HepG2 (cell line): ENCODE results near the gene AZU1. TPM values are rescaled to one million over a fixed set of nuclear protein-coding genes. Genes with fewer than 3 reads are reported as not detected.

Experiments
- HES4 ChIP-seq: sonication (generic); formaldehyde crosslinking; IDR thresholded peaks from 2 replicates; pipeline ENCODE4 v1.9.0; 2021; ENCODE audit warnings: mild to moderate bottlenecking, missing genetic modification reagents, borderline replicate concordance
- HNF4A ChIP-seq: sonication (generic); formaldehyde crosslinking; IDR thresholded peaks from 2 replicates; pipeline ENCODE4 v1.4.0; 2020; ENCODE audit warnings: missing genetic modification reagents
- KLF11 ChIP-seq: IDR thresholded peaks from 2 replicates; pipeline ENCODE4 v1.6.1; 2016; ENCODE audit warnings: missing compliant biosample characterization
- KLF9 ChIP-seq: IDR thresholded peaks from 2 replicates; pipeline ENCODE4 v1.6.1; 2016; ENCODE audit warnings: low read depth
- NCOR1 ChIP-seq: fragments of 200-600 bp; sonication (generic); IDR thresholded peaks from 2 replicates; pipeline ENCODE4 v1.7.0; 2017; ENCODE audit warnings: antibody characterized with exemption, low read length, borderline replicate concordance
- NFRKB ChIP-seq: fragments of 450-650 bp; IDR thresholded peaks from 2 replicates; pipeline ENCODE4 v1.6.1; 2017
- PHF20 ChIP-seq: sonication (generic); formaldehyde crosslinking; IDR thresholded peaks from 2 replicates; pipeline ENCODE4 v1.5.0; 2020; ENCODE audit warnings: mild to moderate bottlenecking, missing genetic modification reagents
- RFX1 ChIP-seq: fragments of 450-650 bp; IDR thresholded peaks from 2 replicates; pipeline ENCODE4 v1.6.1; 2017
- TBX2 ChIP-seq: sonication (generic); formaldehyde crosslinking; IDR thresholded peaks from 2 replicates; pipeline ENCODE4 v1.5.0; 2020; ENCODE audit warnings: missing genetic modification reagents, mild to moderate bottlenecking, borderline replicate concordance
- ZC3H4 ChIP-seq: sonication (generic); formaldehyde crosslinking; IDR thresholded peaks from 2 replicates; pipeline ENCODE4 v1.4.0; 2020; ENCODE audit warnings: missing genetic modification reagents, borderline replicate concordance
- ZEB1 ChIP-seq: IDR thresholded peaks from 2 replicates; pipeline ENCODE4 v1.6.1; 2012; ENCODE audit warnings: mild to moderate bottlenecking, low read depth, inconsistent platforms; ENCODE audit not compliant: insufficient replicate concordance
- ZFP36L1 ChIP-seq: sonication (generic); formaldehyde crosslinking; IDR thresholded peaks from 2 replicates; pipeline ENCODE4 v1.8.0; 2022; ENCODE audit warnings: mild to moderate bottlenecking, missing genetic modification reagents, moderate library complexity
- ZNF432 ChIP-seq: sonication (generic); formaldehyde crosslinking; IDR thresholded peaks from 2 replicates; pipeline ENCODE4 v1.5.0; 2020; ENCODE audit warnings: missing genetic modification reagents, mild to moderate bottlenecking, borderline replicate concordance
- ZNF550 ChIP-seq: sonication (generic); formaldehyde crosslinking; IDR thresholded peaks from 2 replicates; pipeline ENCODE4 v1.4.0; 2020; ENCODE audit warnings: mild to moderate bottlenecking, missing genetic modification reagents, borderline replicate concordance
- ZNF570 ChIP-seq: sonication (generic); formaldehyde crosslinking; IDR thresholded peaks from 2 replicates; pipeline ENCODE4 v1.4.0; 2020; ENCODE audit warnings: mild to moderate bottlenecking, missing genetic modification reagents, borderline replicate concordance
- ZNF7 ChIP-seq: IDR thresholded peaks from 2 replicates; pipeline ENCODE4 v1.6.1; 2016; ENCODE audit warnings: missing biosample characterization, missing genetic modification reagents
- ZNF850 ChIP-seq: sonication (generic); formaldehyde crosslinking; conservative IDR thresholded peaks from 2 replicates; pipeline ENCODE4 v1.9.0; 2021; ENCODE audit warnings: mild to moderate bottlenecking, missing genetic modification reagents
- ZNF879 ChIP-seq: sonication (generic); formaldehyde crosslinking; IDR thresholded peaks from 2 replicates; pipeline ENCODE4 v1.8.1; 2023; ENCODE audit warnings: missing genetic modification reagents
- polyA plus RNA-seq, 8 experiments: library from polyadenylated mRNA; depleted of rRNA in 3 of 8; stranded (reverse) in 7 of 8; unstranded in 1 of 8; fragments of >200 nt; fragmentation: Illumina TruSeq in 4 of 8; extraction: Trizol in 4 of 8; gene quantifications; 2 replicates each; pipeline versions ENCODE4 v1.2.1 to v1.2.3, GENCODE V29; 2011 to 2016; ENCODE audit warnings: low read depth in 4 of 8, missing spikeins in 1 of 8, mixed read lengths in 1 of 8; ENCODE audit not compliant: insufficient read depth in 1 of 8
- total RNA-seq, 5 experiments: library from RNA; depleted of rRNA; stranded (reverse); fragments of >200 nt; fragmentation: Illumina TruSeq; extraction: Trizol; gene quantifications; 2 replicates each; pipeline ENCODE4 v1.2.3, GENCODE V29; 2016; ENCODE audit warnings: low read depth in 1 of 5
- TF ChIP-seq, protein P1 (sequence below): sonication (generic); formaldehyde crosslinking; IDR thresholded peaks from 2 replicates; pipeline ENCODE4 v1.5.1; 2020; ENCODE audit warnings: missing genetic modification reagents, mild to moderate bottlenecking, borderline replicate concordance
- TF ChIP-seq, protein P2 (sequence below): sonication (generic); formaldehyde crosslinking; IDR thresholded peaks from 2 replicates; pipeline ENCODE4 v1.4.0; 2020; ENCODE audit warnings: missing genetic modification reagents
- TF ChIP-seq, protein P3 (sequence below): sonication (generic); formaldehyde crosslinking; IDR thresholded peaks from 2 replicates; pipeline ENCODE4 v1.5.0; 2020; ENCODE audit warnings: missing genetic modification reagents, mild to moderate bottlenecking, borderline replicate concordance
- TF ChIP-seq, protein P4 (sequence below): sonication (generic); formaldehyde crosslinking; IDR thresholded peaks from 2 replicates; pipeline ENCODE4 v1.5.0; 2020; ENCODE audit warnings: missing genetic modification reagents
- TF ChIP-seq, protein P5 (sequence below): IDR thresholded peaks from 2 replicates; pipeline ENCODE4 v1.6.1; 2012; ENCODE audit warnings: inconsistent platforms
- TF ChIP-seq, protein P6 (sequence below): IDR thresholded peaks from 2 replicates; pipeline ENCODE4 v1.6.1; 2016; ENCODE audit warnings: missing genetic modification reagents, missing compliant biosample characterization
- TF ChIP-seq, protein P7 (sequence below): sonication (generic); formaldehyde crosslinking; IDR thresholded peaks from 2 replicates; pipeline ENCODE4 v1.4.0; 2020; ENCODE audit warnings: missing genetic modification reagents; ENCODE audit errors: not compliant biosample characterization

The AZU1 gene
- total and polyA plus RNA-seq, 2 of the 13 experiments (the other 11 are each of a cell fraction or from before 2014, with no cell fraction given): not detected

DNA sequence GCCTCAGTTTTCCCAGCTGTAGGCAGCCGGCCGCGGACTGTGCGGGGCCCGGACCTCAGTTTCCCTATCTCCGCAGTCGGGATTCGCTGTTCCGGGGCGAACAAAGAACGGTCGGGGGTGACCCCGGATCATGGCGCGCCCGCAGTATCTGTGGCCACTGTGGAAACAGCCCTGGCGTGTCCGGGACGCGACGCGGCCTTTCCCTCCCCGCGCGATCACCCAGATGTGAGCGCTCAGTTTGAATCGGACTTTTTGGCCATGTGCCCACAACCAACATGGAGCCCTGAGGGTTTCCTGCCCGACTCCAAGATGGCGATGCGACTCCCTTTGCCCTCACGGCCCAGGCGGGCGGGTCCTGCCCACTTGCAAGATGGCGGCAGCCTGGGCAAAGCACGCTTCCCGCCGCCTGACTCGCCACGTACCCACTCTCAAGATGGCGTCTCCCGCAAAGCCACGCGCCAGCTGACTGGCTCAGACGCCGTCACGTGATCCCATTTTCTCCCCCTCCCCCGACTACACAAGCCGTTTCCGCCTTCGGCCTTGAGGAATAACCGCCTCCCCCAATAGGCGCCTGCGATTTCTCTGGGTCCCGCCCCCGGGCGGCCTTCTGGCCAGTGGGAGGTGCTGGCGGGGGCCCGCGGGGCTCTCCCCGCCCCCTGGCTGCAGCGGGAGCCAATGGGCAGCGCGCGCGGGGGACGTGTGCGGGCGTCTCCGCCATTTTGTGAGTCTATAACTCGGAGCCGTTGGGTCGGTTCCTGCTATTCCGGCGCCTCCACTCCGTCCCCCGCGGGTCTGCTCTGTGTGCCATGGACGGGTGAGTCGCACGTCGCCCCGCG is 30.7 kb upstream of the AZU1 start, which contains the start of gene PTBP1 (continued):
- TF ChIP-seq, protein P1, sequence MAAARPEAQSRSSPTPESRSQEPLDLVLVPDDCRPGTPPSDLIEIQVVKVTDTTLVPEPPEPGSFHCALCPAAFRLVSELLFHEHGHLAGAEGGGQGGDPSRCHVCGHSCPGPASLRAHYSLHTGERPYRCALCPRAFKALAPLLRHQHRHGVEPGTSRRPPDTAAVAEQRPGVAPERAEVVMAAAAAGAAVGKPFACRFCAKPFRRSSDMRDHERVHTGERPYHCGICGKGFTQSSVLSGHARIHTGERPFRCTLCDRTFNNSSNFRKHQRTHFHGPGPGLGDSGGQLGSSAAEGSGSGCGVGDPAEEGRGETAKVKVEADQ (CRISPR knock-in tag): no peak
- peak; percentile 83 for TF ChIP-seq PHF20
- no peak for TF ChIP-seq ZNF879 (CRISPR knock-in tag)
- no peak for TF ChIP-seq ZNF7 (CRISPR knock-in tag)
- TF ChIP-seq, protein P2, sequence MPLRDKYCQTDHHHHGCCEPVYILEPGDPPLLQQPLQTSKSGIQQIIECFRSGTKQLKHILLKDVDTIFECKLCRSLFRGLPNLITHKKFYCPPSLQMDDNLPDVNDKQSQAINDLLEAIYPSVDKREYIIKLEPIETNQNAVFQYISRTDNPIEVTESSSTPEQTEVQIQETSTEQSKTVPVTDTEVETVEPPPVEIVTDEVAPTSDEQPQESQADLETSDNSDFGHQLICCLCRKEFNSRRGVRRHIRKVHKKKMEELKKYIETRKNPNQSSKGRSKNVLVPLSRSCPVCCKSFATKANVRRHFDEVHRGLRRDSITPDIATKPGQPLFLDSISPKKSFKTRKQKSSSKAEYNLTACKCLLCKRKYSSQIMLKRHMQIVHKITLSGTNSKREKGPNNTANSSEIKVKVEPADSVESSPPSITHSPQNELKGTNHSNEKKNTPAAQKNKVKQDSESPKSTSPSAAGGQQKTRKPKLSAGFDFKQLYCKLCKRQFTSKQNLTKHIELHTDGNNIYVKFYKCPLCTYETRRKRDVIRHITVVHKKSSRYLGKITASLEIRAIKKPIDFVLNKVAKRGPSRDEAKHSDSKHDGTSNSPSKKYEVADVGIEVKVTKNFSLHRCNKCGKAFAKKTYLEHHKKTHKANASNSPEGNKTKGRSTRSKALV (CRISPR knock-in tag): 0 out of 2 replicates have a peak, but pooled peaks have one; percentile 6
- no peak for TF ChIP-seq ZNF850 (CRISPR knock-in tag)
- no peak for TF ChIP-seq ZEB1
- TF ChIP-seq, protein P3, sequence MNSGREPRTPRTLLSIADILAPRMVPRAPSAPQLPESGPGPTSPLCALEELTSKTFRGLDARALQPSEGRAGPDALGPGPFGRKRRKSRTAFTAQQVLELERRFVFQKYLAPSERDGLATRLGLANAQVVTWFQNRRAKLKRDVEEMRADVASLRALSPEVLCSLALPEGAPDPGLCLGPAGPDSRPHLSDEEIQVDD (CRISPR knock-in tag): no peak
- peak; percentile 68; the same call in 1 of the 2 replicates for TF ChIP-seq NCOR1
- no peak for TF ChIP-seq ZC3H4 (CRISPR knock-in tag)
- 0 out of 2 replicates have a peak, but pooled peaks have one; percentile 41 for TF ChIP-seq HES4
- TF ChIP-seq RFX1: no peak
- TF ChIP-seq NFRKB: peak; percentile 73
- TF ChIP-seq TBX2 (CRISPR knock-in tag): peak; percentile 68
- TF ChIP-seq ZNF570: no peak
- TF ChIP-seq ZNF432 (CRISPR knock-in tag): no peak
- TF ChIP-seq, protein P4, sequence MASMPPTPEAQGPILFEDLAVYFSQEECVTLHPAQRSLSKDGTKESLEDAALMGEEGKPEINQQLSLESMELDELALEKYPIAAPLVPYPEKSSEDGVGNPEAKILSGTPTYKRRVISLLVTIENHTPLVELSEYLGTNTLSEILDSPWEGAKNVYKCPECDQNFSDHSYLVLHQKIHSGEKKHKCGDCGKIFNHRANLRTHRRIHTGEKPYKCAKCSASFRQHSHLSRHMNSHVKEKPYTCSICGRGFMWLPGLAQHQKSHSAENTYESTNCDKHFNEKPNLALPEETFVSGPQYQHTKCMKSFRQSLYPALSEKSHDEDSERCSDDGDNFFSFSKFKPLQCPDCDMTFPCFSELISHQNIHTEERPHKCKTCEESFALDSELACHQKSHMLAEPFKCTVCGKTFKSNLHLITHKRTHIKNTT: no peak
- no peak for TF ChIP-seq ZNF550 (CRISPR knock-in tag)
- peak; percentile 68; the same call in 1 of the 2 replicates for TF ChIP-seq ZFP36L1 (CRISPR knock-in tag)
- TF ChIP-seq KLF11 (CRISPR knock-in tag): peak; percentile 27
- TF ChIP-seq, protein P5, sequence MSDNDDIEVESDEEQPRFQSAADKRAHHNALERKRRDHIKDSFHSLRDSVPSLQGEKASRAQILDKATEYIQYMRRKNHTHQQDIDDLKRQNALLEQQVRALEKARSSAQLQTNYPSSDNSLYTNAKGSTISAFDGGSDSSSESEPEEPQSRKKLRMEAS: peak; percentile 93
- peak; percentile 45 for TF ChIP-seq HNF4A
- TF ChIP-seq, protein P6, sequence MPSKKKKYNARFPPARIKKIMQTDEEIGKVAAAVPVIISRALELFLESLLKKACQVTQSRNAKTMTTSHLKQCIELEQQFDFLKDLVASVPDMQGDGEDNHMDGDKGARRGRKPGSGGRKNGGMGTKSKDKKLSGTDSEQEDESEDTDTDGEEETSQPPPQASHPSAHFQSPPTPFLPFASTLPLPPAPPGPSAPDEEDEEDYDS (CRISPR knock-in tag): peak; percentile 89
- TF ChIP-seq, protein P7, sequence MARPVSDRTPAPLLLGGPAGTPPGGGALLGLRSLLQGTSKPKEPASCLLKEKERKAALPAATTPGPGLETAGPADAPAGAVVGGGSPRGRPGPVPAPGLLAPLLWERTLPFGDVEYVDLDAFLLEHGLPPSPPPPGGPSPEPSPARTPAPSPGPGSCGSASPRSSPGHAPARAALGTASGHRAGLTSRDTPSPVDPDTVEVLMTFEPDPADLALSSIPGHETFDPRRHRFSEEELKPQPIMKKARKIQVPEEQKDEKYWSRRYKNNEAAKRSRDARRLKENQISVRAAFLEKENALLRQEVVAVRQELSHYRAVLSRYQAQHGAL (CRISPR knock-in tag): no peak
- no peak for TF ChIP-seq KLF9 (CRISPR knock-in tag)
